PFSK-1 (cell line): Measurements from ENCODE around the gene PLA2R1.

ENCODE experiments used
- POLR2AphosphoS5 ChIP-seq: IDR thresholded peaks from 2 replicates; pipeline ENCODE4 v1.6.1; 2012; ENCODE audit warnings: low read depth, mild to moderate bottlenecking, control low read depth, low read length, moderate library complexity
- TAF1 ChIP-seq: IDR thresholded peaks from 2 replicates; pipeline ENCODE4 v1.6.1; 2012; ENCODE audit warnings: low read length, control low read depth, borderline replicate concordance; ENCODE audit not compliant: insufficient read depth

DNA sequence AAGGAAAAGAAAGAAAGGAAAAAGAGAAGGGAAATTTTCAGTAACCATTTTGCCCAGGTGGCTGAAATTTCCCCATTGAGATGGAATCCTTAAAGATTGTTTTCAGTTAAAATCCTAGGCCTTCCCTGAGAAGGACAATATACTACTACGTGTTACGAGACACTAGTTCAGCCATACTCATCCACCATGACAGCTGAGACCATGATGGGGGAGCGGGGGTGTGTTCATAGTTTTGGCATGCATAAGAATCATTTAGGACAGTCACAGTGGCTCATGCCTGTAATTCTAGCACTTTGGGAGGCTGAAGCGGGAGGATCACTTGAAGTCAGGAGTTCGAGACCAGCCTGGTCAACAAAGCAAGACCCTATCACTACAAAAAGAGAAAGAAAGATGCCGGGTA, 28.0 kb downstream of the PLA2R1 start:
- TF ChIP-seq POLR2AphosphoS5 (no peak), TAF1 (no peak)
